ENCODE data around the gene INTS12.
A peak's percentile ranks its signal among the peaks of the same experiment; 100 is the strongest.
"Not testable (repeated sequence)": the region's sequence is repeated elsewhere in the genome, so short reads cannot be mapped to it uniquely, and the experiment has no call there.

The INTS12 gene

GRCh38 chr4:105708181-105709080 lies at the start of gene INTS12, which contains the start of gene GSTCD:
Gene INTS12 (minus strand): TSS chr4:105708689. CDS start chr4:105700005, 8,684 bp downstream.
Gene GSTCD (plus strand): TSS chr4:105708784. CDS start chr4:105717614, 8,830 bp downstream.
- peak; percentile 94 for DNase-seq

- no peak for DNase-seq
Observed at GRCh38 chr4:105755375-105755774, 46.9 kb upstream of the INTS12 start.

- no peak for DNase-seq
Observed at GRCh38 chr4:105753361-105753760, 44.9 kb upstream of the INTS12 start.

- no peak for DNase-seq
Observed at GRCh38 chr4:105751718-105752299, 43.3 kb upstream of the INTS12 start.

- no peak for DNase-seq
Observed at GRCh38 chr4:105748222-105748621, 39.7 kb upstream of the INTS12 start.

GRCh38 chr4:105741548-105741947 lies 33.1 kb upstream of the INTS12 start:
- DNase-seq, result no peak

- DNase-seq, result not testable (repeated sequence)
Observed at GRCh38 chr4:105735217-105735616, 26.7 kb upstream of the INTS12 start.

- DNase-seq, result not testable (repeated sequence)
Observed at GRCh38 chr4:105729895-105730294, 21.4 kb upstream of the INTS12 start.

- no peak for DNase-seq
Observed at GRCh38 chr4:105725623-105726022, 17.1 kb upstream of the INTS12 start.

GRCh38 chr4:105719204-105719603 lies 10.7 kb upstream of the INTS12 start:
- no peak for DNase-seq

GRCh38 chr4:105715692-105716278 lies 7.3 kb upstream of the INTS12 start:
- DNase-seq, result no peak

- no peak for DNase-seq
Observed at GRCh38 chr4:105714932-105715331, 6.4 kb upstream of the INTS12 start.

GRCh38 chr4:105714071-105714521 lies 5.6 kb upstream of the INTS12 start:
- no peak for DNase-seq

GRCh38 chr4:105712766-105713165 lies 4.3 kb upstream of the INTS12 start:
- DNase-seq, result no peak

- no peak for DNase-seq
Observed at GRCh38 chr4:105710678-105711077, 2.2 kb upstream of the INTS12 start.

GRCh38 chr4:105710012-105710600 lies 1.6 kb upstream of the INTS12 start:
- no peak for DNase-seq

GRCh38 chr4:105709081-105709450 lies 577 bp upstream of the INTS12 start:
- no peak for DNase-seq

- no peak for DNase-seq
Observed at GRCh38 chr4:105707782-105708180, 708 bp downstream of the INTS12 start.

GRCh38 chr4:105698607-105699006 lies 9.9 kb downstream of the INTS12 start:
- no peak for DNase-seq

- DNase-seq, result not testable (repeated sequence)
Observed at GRCh38 chr4:105695832-105696231, 12.7 kb downstream of the INTS12 start.

- not testable (repeated sequence) for DNase-seq
Observed at GRCh38 chr4:105694812-105695211, 13.7 kb downstream of the INTS12 start.

- no peak for DNase-seq
Observed at GRCh38 chr4:105686571-105686970, 21.9 kb downstream of the INTS12 start.

- DNase-seq, result no peak
Observed at GRCh38 chr4:105683038-105683437, 25.5 kb downstream of the INTS12 start.

Measured in right hindlimb (tissue), 1 donor.